ENCODE results near the gene TANGO2. TPM values are rescaled to one million over a fixed set of nuclear protein-coding genes. Genes with fewer than 3 reads are reported as not detected.

TANGO2 gene
- total and polyA plus RNA-seq, 9 donors = 11.0 to 17.5 (median 13.3) TPM

- H3K27ac ChIP-seq = no peak overlapping the region
- no peaks in the 10 kb centered on the region for H3K27me3 ChIP-seq
- DNase-seq = no peak
- intact Hi-C loops (cut with DNase I) = loop anchor here in 1 of 4 donors (10.0 kb wide), 1 partner anchor 66 kb away; the partner anchor contains the start of gene TANGO2
- TF ChIP-seq POLR2A (IDR thresholded peaks at IDR 0.05) (no peak), EP300 (IDR thresholded peaks at IDR 0.05) (no peak), CTCF (IDR thresholded peaks at IDR 0.05) (no peak)
- H3K4me1 ChIP-seq (ENCODE audit: insufficient read depth) = no peaks in the 10 kb centered on the region
- H3K4me3 ChIP-seq = no peak overlapping the region
- peaks cover 2% of the 10 kb centered on the region for H3K36me3 ChIP-seq
- no peaks in the 10 kb centered on the region for H3K9me3 ChIP-seq
- 89 to 94% (median 91%) methylated on average over 9 of the region's 9 CpGs for WGBS, 3 donors
These were observed 69.9 kb downstream of the TANGO2 start for GRCh38 chr22:20090730-20091240.

- no peaks in the 10 kb centered on the region for H3K4me1 ChIP-seq (ENCODE audit: insufficient read depth)
- no peak for DNase-seq
- WGBS, 3 donors = 89 to 93% (median 92%) methylated on average over 16 of the region's 16 CpGs
- no peaks in the 10 kb centered on the region for H3K9me3 ChIP-seq
- H3K27ac ChIP-seq = no peak overlapping the region
- no peaks in the 10 kb centered on the region for H3K27me3 ChIP-seq
- no peak for TF ChIP-seq EP300 (IDR thresholded peaks at IDR 0.05)
- TF ChIP-seq POLR2A (IDR thresholded peaks at IDR 0.05) = no peak
- TF ChIP-seq CTCF (IDR thresholded peaks at IDR 0.05) = no peak
- H3K4me3 ChIP-seq = no peak overlapping the region
- intact Hi-C loops (cut with DNase I) = loop anchor here in 1 of 4 donors (10.0 kb wide), 1 partner anchor 67 kb away; the partner anchor contains the start of gene TANGO2
- H3K36me3 ChIP-seq = peaks cover 2% of the 10 kb centered on the region
These were observed 71.0 kb downstream of the TANGO2 start for GRCh38 chr22:20091690-20092476.

GRCh38 chr22:20092477-20092854, 71.6 kb downstream of the TANGO2 start:
- TF ChIP-seq CTCF (IDR thresholded peaks at IDR 0.05) = no peak
- intact Hi-C loops (cut with DNase I) = loop anchor here in 1 of 4 donors (10.0 kb wide), 1 partner anchor 68 kb away; the partner anchor contains the start of gene TANGO2
- no peaks in the 10 kb centered on the region for H3K4me1 ChIP-seq (ENCODE audit: insufficient read depth)
- H3K9me3 ChIP-seq = no peaks in the 10 kb centered on the region
- DNase-seq = no peak
- no peak overlapping the region for H3K27ac ChIP-seq
- no peaks in the 10 kb centered on the region for H3K27me3 ChIP-seq
- H3K4me3 ChIP-seq = no peak overlapping the region
- WGBS, 3 donors = 87 to 92% (median 89%) methylated on average over 11 of the region's 11 CpGs
- H3K36me3 ChIP-seq = peaks cover 2% of the 10 kb centered on the region

GRCh38 chr22:20093418-20094196, 72.7 kb downstream of the TANGO2 start:
- 88% methylated on average over 13 of the region's 13 CpGs for WGBS, 3 donors
- no peak overlapping the region for H3K4me3 ChIP-seq
- no peak for TF ChIP-seq EP300 (IDR thresholded peaks at IDR 0.05)
- no peak for TF ChIP-seq POLR2A (IDR thresholded peaks at IDR 0.05)
- no peak for TF ChIP-seq CTCF (IDR thresholded peaks at IDR 0.05)
- DNase-seq = no peak
- H3K9me3 ChIP-seq = no peaks in the 10 kb centered on the region
- H3K4me1 ChIP-seq (ENCODE audit: insufficient read depth) = no peaks in the 10 kb centered on the region
- H3K27ac ChIP-seq = no peak overlapping the region
- H3K36me3 ChIP-seq = no peaks in the 10 kb centered on the region
- H3K27me3 ChIP-seq = no peaks in the 10 kb centered on the region
- intact Hi-C loops (cut with DNase I) = loop anchor here in 1 of 4 donors (10.0 kb wide), 1 partner anchor 69 kb away; the partner anchor contains the start of gene TANGO2
